A673 (cell line): ENCODE results near the gene CTNNA2.

ENCODE experiments used
- EZH2 ChIP-seq: fragments of 200-600 bp; sonication (generic); IDR thresholded peaks from 2 replicates; pipeline ENCODE4 v1.6.1; 2017; ENCODE audit warnings: borderline replicate concordance, low read depth, mild to moderate bottlenecking, mixed read lengths, antibody characterized with exemption, low read length; ENCODE audit not compliant: poor library complexity, severe bottlenecking
- TF ChIP-seq, protein P1 (sequence below): fragments of 300-800, 200-600 bp; sonication (generic); conservative IDR thresholded peaks from 2 replicates; pipeline ENCODE4 v1.5.1; 2017; ENCODE audit warnings: low read depth, mild to moderate bottlenecking, antibody characterized with exemption, low read length, moderate library complexity, mixed read lengths

DNA sequence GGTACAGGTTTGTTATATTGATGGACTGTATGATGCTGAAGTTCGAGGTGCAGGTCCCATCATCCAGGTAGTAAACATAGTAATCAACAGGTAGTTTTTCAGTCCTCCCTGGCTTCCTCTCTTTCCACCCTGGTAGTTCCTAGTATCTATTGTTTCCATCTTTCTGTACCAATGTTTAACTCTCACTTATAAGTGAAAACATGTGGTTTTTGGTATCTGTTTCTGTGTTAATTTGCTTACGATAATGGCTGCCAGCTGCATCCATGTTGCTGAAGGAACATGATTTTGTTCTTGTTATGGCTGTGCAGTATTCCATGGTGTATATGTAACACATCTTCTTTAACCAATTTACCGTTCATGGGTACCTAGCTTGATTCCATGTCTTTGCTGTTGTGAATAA is 861.3 kb downstream of the CTNNA2 start:
- TF ChIP-seq, protein P1, sequence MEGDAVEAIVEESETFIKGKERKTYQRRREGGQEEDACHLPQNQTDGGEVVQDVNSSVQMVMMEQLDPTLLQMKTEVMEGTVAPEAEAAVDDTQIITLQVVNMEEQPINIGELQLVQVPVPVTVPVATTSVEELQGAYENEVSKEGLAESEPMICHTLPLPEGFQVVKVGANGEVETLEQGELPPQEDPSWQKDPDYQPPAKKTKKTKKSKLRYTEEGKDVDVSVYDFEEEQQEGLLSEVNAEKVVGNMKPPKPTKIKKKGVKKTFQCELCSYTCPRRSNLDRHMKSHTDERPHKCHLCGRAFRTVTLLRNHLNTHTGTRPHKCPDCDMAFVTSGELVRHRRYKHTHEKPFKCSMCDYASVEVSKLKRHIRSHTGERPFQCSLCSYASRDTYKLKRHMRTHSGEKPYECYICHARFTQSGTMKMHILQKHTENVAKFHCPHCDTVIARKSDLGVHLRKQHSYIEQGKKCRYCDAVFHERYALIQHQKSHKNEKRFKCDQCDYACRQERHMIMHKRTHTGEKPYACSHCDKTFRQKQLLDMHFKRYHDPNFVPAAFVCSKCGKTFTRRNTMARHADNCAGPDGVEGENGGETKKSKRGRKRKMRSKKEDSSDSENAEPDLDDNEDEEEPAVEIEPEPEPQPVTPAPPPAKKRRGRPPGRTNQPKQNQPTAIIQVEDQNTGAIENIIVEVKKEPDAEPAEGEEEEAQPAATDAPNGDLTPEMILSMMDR: no peak
- TF ChIP-seq EZH2: no peak
